Stimulated activated CD4-positive, alpha-beta T cell treated with anti-CD3 and anti-CD28 coated beads, Interleukin-2, amount 100 ng/mL, for 24 hours (primary cell): ENCODE measurements around the gene XPR1.

ENCODE experiments used
- DNase-seq, 2 donors: peaks; one replicate each; pipeline ENCODE4 v3.0.0-alpha.2; 2020

The XPR1 gene

GRCh38 chr1:180919183-180919700 is 287.4 kb downstream of the XPR1 start:
- no peak for DNase-seq

- DNase-seq: no peak
Measured at GRCh38 chr1:180920193-180920592, 288.4 kb downstream of the XPR1 start.

- no peak for DNase-seq
Measured at GRCh38 chr1:180920702-180921101, 288.9 kb downstream of the XPR1 start.

- no peak for DNase-seq
Measured at GRCh38 chr1:180921386-180921785, 289.6 kb downstream of the XPR1 start.

- no peak for DNase-seq
Measured at GRCh38 chr1:180921891-180922630, 290.2 kb downstream of the XPR1 start.

- DNase-seq: no peak
Measured at GRCh38 chr1:180922631-180923015, 290.8 kb downstream of the XPR1 start.

- DNase-seq: no peak
Measured at GRCh38 chr1:180923021-180923841, 291.4 kb downstream of the XPR1 start.

- DNase-seq: no peak
Measured at GRCh38 chr1:180923887-180924286, 292.1 kb downstream of the XPR1 start.

GRCh38 chr1:180924939-180925338 is 293.1 kb downstream of the XPR1 start:
- DNase-seq: no peak

GRCh38 chr1:180925471-180926051 is 293.7 kb downstream of the XPR1 start:
- no peak for DNase-seq

GRCh38 chr1:180926164-180926981 is 294.6 kb downstream of the XPR1 start:
- peak in 1 of 2 donors; percentile 19 for DNase-seq

GRCh38 chr1:180927348-180927747 is 295.5 kb downstream of the XPR1 start:
- no peak for DNase-seq

GRCh38 chr1:180927841-180928240 is 296.0 kb downstream of the XPR1 start:
- no peak for DNase-seq

- no peak for DNase-seq
Measured at GRCh38 chr1:180928331-180929230, 296.8 kb downstream of the XPR1 start.

GRCh38 chr1:180929389-180929788 is 297.6 kb downstream of the XPR1 start:
- DNase-seq: no peak

- no peak for DNase-seq
Measured at GRCh38 chr1:180930687-180931086, 298.9 kb downstream of the XPR1 start.

GRCh38 chr1:180931529-180931928 is 299.7 kb downstream of the XPR1 start:
- no peak for DNase-seq

- DNase-seq: no peak
Measured at GRCh38 chr1:180932378-180932777, 300.6 kb downstream of the XPR1 start.

GRCh38 chr1:180933141-180933540 is 301.3 kb downstream of the XPR1 start:
- no peak for DNase-seq

- DNase-seq: no peak
Measured at GRCh38 chr1:180934563-180934962, 302.7 kb downstream of the XPR1 start.

- no peak for DNase-seq
Measured at GRCh38 chr1:180935326-180936109, 303.7 kb downstream of the XPR1 start.
